NOMO-1 (cell line): ENCODE results near the gene C17orf113.
"Not testable (repeated sequence)": the region's sequence is repeated elsewhere in the genome, so short reads cannot be mapped to it uniquely, and the experiment has no call there.

Experiments
- DNase-seq, 2 experiments: peaks; one replicate each; lab custom pipeline; 2025; ENCODE audit not compliant: unreplicated experiment in 2 of 2; lab: John Stamatoyannopoulos, UW

C17orf113 gene

DNA sequence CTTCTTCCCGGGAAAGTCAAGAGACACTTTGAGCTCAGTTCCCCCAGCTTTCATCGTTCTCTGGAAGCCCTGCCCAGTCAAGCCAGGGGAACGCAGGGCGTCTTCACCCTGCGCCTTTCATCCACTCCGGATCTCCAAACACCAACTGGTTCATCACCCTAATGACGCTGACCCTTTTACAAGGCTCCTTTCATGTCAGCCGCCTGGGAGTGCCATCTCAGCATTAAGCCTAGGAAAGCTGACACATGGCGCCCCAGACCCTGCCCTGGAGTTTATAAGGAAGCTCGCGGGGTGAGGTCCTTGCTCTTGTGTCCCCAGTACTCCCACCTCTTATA is 32.6 kb downstream of the C17orf113 start:
- peak in 1 of 2 experiments; percentile 40 for DNase-seq

DNA sequence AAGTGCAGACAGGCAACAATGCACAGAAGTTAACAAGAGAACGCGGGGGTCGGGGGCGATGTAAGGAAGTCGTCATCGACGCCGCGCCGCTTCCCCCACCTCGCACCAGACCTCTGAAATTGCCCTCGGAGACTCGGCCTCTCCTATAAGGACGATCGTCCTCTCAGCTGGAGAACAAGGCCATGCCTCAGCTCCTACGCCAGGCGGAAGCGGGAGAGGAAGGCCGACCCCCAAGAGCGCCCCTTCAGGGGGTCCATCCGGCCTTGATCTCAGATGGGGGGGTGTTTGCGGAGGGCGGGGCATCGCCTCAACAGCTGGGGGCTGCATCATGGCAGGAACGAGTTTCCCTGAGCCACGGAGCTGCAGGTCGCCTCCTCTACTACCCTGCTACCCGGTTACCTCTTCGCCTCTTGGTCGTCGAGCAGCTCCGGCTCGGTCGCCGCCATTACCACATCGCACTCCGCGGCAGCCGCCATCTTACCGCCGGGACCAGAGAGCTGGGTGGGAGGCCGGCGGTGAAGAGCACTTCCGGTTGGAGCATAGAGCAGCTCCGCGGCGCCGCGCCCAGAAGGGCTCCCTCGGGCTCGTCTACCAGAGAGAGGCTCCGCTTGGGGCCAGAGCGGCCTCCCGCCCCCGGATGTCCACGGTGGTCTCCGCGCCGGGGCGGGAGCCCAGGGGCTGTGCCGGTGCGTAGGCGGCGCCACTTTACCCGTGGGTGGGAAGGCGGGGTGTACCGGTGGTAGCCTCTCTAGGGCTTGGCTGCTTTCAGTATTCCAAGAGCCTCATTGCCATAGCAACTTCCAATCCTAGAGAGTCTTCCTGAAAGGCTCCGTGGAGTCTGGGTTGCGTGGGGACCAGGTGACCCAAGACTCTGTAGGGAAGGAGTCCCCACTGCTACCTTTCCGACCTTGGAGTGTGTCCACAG is 33.2 kb downstream of the C17orf113 start, which contains the start of gene DNAJC7:
Gene DNAJC7 (minus strand): TSS at position 499 of the 925 bp plus-strand sequence. CDS start 23 bp downstream, at position 476.
- peak; percentile 90 to 92 for DNase-seq

DNA sequence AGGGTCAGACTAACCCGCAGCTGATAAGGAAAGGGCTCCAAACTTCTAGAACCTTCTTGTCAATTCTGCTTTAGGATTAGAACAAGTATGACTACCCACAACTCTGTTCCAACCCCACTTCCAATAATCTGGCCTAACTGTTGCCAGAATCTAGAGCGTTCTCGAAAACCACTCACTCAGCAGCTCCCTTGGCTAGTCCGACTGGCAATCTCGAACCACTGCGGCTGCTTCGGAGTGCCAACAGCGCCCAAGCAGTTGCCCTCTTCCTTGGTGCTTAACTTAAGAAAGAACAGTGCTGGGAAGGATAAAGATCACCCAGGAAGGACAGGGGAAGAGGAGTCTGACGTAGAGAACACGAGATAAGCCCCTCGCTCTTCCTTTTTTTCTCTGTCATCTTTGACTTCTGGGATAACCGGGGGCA is 34.0 kb downstream of the C17orf113 start:
- DNase-seq, result no peak

DNA sequence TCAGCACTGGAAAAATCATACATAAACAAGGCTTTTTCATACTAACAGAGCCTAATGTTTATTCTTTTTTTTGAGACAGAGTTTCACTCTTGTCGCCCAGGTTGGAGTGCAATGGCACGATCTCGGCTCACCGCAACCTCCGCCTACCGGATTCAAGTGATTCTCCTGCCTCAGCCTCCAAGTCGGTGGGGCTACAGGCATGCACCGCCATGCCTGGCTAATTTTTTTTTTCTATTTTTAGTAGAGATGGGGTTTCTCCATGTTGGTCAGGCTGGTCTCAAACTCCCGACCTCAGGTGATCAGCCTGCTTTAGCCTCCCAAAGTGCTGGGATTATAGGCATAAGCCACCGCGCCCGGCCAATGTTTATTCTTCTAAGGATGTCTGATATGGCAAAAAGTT is 36.7 kb downstream of the C17orf113 start:
- not testable (repeated sequence) for DNase-seq

DNA sequence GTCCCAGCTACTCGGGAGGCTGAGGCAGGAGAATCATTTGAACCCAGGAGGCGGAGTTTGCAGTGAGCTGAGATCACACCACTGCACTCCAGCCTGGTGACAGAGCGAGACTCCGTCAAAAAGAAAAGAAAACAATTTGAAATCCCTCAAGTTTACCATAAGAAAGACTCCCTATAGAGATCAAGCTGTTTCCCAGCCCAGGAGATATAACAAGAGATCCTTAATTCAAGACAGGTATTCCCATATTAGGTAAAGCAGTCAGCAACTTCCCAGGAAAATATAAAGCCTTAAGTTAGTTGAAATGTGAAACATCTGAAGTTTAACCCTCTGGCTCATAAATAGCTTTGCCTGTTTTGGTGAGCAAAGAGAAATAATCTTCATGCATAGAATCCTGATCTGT is 38.0 kb downstream of the C17orf113 start:
- DNase-seq, result not testable (repeated sequence)

DNA sequence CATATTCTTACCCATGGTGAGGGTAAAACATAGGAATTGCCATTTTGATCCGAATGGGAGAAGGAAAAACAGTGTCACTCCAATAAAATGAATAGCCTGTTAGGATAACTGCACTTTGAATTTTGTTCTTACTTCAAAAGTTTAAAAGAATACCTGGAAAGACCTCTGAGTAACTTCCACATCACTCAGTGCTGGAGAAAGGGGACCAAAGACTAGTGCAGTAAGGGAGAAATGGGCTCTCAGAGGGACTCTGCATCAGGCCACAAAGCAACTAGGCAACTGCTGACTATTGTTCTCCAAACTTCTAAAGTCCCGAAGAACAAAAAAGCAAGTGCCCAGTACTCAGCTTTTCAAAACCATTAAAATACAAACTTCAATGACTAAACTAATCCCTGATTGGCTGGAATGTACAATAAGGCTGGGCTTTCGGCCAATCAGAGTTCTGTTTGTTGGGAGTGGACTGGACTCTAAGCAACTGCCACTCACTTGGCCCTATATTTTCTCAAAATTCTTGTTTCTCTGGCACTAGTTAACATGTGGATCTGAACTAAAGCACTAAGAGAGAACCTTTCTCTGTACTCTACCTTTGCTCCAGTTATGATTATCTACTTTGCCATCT is 39.4 kb downstream of the C17orf113 start:
- no peak for DNase-seq

DNA sequence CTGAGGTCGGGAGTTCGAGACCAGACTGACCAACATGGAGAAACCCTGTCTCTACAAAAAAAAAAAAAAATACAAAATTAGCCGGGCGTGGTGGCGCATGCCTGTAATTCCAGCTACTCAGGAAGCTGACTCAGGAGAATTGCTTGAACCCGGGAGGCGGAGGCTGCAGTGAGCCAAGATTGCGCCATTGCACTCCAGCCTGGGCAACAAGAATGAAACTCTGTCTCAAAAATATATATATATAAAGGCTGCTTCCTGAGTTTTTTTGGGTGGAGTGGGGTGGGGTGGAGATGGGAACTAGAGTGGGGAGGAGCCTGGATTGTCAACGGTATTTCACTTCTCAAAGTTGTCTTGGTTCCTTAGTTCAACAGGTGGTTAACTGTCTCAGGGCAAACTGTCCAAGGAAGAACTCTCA is 40.1 kb downstream of the C17orf113 start:
- peak; percentile 65 to 89 for DNase-seq

DNA sequence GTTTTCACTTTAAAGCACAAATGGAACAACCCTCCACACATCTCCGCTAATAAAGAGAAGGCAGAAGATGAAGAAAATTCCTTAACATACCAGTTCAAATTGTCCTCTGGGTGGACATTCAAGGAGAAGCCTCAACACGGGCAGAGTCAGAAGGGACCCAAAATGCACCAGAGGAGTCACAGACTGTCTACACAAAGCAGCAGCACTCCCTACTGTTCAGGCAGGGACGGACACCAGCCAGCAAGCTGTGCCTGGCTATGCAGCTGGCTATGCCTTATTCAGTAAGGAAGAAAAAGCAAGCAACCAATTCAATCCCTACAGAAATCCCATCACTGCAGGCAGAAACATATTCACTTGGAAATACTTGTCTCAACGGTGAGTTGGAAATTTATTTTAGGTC is 41.2 kb downstream of the C17orf113 start:
- no peak for DNase-seq

DNA sequence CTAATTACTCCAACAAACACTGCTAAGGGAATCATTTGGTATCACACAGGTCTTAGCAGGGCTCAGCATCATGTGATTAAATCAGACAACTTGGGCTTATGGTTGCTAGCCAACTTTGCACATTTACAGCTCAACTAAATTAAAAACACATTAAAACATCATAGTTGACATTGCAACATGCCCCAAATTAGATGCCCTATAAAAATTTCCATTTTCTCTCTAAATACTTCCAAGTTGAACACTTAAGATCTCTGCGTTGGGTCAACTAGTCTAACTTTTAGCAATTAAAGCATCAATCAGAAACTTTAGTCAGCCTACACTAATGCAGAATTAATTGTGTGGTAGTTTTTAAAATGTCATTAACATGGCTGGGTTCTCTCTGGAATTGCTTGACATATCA is 45.2 kb downstream of the C17orf113 start:
- no peak for DNase-seq

DNA sequence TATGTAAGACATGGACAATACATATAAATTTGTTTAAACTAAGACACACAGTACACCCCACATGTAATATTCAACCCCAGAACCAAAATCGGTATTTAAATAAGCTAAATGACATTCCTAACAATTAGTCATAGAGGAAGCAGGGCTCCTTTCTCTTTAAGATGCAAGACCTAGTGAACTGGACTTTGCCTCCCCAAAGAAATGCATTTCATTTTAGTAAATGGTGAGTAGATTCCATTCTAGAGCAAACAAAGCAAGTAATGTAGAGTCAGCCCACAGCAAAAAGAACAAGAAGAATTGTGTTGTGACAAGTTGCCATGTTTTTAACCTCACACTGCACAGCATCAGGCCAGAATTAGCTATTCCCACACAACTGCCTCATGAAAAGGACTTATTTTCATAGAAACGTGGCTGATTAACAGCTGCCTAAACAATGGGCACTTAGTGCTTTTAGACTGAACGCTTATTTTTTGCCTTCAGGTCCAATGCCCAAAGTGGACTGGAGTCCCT is 47.6 kb downstream of the C17orf113 start:
- no peak for DNase-seq

DNA sequence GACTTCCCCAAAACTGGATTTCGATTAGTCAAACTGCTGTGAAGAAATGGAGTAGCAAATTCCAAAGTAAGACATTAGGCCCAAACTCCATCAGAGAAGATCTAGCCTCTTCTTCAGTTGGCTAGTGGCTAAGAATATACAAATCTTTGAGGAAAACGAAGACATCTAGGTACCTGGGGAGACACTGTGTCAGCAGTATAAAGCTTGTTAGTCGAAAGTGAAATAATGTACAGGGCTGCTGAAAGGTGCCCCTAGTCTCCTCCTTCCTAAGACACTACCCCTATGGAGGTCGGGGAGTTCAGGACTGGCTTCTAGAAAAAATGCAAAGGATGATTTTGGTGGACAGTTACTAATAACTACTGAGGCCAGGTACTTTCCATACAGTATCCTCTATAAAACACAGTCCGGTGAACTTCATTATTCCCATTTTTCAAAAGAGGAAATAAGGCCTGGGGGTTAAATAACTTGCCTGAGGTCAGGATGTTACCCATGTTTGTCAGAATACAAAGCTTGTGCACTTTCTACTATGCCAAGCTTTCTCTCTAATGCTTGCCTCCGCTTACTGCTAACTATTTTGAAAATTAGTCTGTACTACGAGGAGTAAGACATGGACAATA is 48.1 kb downstream of the C17orf113 start:
- no peak for DNase-seq

DNA sequence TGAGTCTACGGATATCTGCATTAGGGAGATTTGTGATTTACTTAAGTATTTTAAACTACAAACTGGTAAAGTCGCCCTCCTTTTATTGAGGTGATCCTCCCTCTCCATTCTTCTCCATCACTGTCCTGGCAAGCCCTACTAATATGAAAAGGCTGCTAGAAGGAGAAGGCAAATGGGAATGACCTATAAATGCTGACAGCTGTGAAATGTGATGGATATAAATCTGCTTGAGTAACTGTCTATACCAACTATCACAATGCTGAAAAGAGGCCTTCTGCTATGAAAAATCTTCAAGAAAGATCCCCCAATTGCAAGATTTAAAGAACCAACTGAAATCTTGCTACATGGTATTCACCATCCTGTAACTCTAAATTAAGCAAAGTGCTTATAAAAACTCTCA is 48.7 kb downstream of the C17orf113 start:
- no peak for DNase-seq

DNA sequence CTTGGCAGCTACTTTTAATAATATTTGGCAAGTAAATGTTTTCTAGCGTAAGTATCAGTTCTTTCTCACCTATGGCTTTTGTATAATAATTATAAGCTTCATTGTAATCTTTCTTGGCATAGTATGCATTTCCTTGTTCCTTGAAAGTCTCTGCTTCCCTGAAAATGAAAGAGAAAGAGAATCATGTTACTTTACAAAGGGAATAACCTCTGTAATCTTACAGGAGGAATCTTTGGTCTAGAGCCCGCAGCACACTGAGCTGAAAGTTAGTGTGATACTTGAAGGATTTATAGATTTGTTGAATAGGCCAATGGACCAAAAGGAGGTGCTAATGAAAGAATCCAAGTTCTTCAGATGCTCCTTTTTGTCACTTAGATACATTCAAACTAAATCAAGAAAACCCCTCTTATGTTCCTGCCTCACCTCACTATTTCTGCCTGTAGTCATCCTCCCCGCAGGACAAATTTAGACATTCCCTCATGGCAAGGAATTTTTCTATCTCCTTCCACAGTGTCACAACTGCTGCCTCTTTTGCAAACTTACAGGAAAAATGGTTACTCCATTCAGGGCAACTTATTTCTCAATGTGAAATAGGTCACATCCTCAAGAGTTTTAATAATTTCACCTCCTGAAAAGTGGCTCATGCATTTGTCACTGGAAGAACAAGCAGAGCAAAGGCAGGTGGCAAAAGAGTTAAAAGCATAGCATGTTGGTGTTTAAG is 49.8 kb downstream of the C17orf113 start:
- DNase-seq, result no peak

DNA sequence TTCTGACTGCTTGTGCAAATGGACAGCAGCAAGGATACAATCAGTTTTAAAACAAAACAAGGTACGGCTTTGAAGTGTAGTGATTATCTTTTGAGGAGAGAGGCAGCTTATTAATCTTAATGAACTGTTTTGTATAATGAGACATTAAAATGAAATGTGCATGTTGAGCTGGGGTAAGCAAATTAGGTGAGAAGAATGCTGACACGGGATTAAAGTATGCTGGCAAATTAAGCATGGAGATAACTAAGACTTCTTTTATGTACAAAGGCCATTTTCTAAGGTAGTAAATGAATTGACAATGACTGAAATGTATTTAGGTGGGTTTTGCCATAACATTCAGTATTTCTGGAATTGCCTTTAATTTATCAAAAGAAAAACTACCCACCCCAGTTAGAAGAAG is 51.9 kb downstream of the C17orf113 start:
- no peak for DNase-seq

DNA sequence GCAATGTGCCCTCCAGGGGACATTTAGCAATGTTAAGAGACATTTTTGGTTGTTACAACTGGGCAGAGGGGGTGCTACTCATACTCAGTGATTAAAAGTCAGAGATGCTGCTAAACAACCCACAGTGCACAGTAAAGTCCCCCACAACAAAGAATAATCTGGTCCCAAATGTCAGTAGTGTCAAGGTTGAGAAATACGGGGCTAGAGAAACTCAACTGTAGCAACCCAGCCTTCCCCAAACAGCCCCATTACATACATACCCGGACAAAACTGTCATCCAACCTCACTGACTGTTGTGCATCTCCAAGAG is 53.6 kb downstream of the C17orf113 start:
- DNase-seq, result no peak

DNA sequence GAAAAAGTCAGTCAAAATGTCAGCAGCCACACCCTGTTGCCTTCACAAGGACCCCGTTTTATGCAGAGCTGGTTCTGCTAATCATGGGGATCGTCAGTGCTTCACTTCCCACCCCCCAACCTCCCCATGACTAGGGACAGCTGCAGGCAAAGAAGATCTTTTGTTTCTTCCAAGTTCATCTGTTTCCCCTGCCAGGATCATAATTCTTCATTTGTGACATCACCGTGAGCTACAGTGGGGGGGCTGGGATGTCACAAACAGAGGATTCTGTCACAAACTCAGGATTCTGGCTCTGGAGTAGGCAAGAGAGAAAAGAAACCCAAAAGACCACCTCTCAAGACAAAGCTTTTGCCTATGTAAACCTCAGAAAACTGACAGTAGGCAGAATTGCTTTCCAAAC is 57.8 kb downstream of the C17orf113 start:
- DNase-seq, result no peak

DNA sequence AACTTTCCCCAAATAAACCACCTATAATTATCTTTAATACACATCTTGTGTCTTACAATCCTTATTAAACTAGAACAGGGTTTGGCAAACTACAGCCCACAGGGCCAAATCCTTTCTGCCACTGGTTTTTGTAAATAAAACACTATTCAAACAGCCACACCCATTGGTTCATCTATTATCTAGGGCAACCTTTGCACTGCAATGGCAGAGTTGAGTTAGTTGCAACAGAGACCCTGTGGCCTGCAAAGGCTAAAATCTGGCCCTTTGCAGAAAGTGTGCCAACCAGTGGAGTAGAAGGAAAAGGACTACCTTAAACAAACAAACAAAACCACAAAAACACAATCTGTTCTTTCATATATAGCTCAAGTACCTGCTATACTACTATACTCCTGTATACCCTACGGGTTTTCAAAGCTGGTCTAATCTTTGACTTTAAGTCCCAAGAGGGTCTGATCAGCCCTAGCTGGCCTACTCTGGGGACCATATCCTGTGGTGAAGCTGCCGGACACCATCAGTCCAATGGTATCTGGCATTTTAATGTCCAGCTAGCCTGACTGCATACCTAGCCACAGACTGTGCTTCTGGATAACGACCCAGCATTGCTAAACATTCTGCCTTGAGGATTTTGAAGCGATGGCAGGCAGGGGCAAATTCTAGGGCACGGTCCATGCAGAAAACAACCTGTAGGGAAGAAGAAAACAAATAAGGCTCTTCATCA is 60.5 kb downstream of the C17orf113 start:
- DNase-seq, result no peak

DNA sequence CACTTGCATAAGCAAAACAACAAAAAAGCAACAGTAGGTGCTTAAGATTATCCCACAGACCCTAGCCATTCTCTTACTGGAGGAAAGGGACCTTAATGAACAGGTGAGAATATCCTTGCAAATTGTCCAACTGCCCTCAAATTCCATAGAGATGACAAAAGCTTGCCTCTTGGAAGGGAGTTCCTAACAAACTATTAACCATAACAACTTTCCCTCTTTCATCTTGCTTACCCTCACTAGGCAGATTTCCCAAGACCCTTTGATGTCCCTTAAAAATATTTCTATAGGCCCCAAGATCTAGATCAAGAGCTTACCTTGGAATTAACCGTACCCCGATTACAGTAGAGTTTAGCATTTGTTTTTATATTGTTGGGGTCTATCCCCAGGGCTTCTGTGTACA is 62.0 kb downstream of the C17orf113 start:
- no peak for DNase-seq
